Loucy (cell line): Measurements from ENCODE around the gene RRP8.

Experiments used
- CTCF ChIP-seq: fragments of 200-600 bp; sonication (generic); conservative IDR thresholded peaks from 2 replicates; pipeline ENCODE4 v1.5.1; 2014; ENCODE audit warnings: mild to moderate bottlenecking, antibody characterized with exemption, low read length
- EZH2phosphoT487 ChIP-seq: fragments of 200-600 bp; IDR thresholded peaks from 2 replicates; pipeline ENCODE4 v1.6.1; 2018; ENCODE audit warnings: antibody characterized with exemption, mild to moderate bottlenecking, moderate library complexity, borderline replicate concordance

- TF ChIP-seq CTCF (no peak), EZH2phosphoT487 (no peak)
These were observed 56.2 kb downstream of the RRP8 start for GRCh38 chr11:6547177-6547576.
